Activated CD4-positive, CD25-positive, alpha-beta regulatory T cell treated with anti-CD3 and anti-CD28 coated beads, Interleukin-2, amount 50 U/mL, for 72 hours (primary cell): ENCODE results near the gene OR13A1.
"Not testable (repeated sequence)": the region's sequence is repeated elsewhere in the genome, so short reads cannot be mapped to it uniquely, and the experiment has no call there.

ENCODE experiments used
- DNase-seq: peaks from one replicate; pipeline ENCODE4 v3.0.0; 2021

Gene OR13A1

GRCh38 chr10:45280113-45280760 lies 35.2 kb downstream of the OR13A1 start:
- DNase-seq, result no peak

DNA sequence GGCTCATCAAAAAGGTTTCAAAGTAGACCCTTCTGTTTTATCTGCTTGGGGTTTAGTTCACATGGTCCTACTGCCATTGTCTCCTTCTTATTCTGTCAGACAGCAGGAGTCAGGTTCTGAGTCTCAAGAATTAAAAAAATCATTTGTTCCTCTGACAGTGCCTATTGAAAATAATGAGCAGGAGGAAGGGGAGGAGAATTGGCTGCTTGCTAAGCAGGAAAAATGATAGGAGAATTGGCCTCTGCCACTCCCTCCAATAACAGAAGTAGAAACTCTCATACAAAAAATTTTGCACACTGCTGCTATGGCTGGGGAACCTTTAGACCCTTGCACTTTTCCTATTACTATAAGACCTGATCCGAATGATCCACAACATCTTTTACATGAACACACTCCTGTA lies 35.7 kb downstream of the OR13A1 start:
- DNase-seq, result no peak

- DNase-seq, result no peak
Observed at GRCh38 chr10:45278860-45279498, 36.4 kb downstream of the OR13A1 start.

GRCh38 chr10:45276146-45276545 lies 39.3 kb downstream of the OR13A1 start:
- DNase-seq, result not testable (repeated sequence)

DNA sequence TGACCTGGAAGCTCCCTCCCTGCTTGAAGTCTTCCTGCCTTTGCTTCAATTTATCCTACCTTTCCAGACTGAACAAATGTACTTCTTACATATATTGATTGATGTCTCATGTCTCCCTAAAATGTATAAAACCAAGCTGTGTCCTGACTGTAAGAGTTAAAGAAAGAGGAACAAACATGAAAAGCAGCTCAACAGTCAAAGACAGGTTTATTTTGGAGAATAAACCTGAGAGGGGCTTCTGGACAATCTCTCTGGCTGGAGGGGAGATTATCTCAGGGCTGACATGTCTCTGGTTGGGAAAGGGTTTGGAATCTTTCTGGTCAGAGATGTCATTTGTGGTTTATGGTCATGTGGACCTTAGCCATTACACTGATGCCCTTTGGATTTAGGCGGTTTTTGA lies 41.0 kb downstream of the OR13A1 start:
- no peak for DNase-seq

GRCh38 chr10:45267777-45268176 lies 47.6 kb downstream of the OR13A1 start:
- not testable (repeated sequence) for DNase-seq

- DNase-seq, result no peak
Observed at GRCh38 chr10:45265996-45266395, 49.4 kb downstream of the OR13A1 start.

GRCh38 chr10:45261946-45262345 lies 53.5 kb downstream of the OR13A1 start:
- no peak for DNase-seq

DNA sequence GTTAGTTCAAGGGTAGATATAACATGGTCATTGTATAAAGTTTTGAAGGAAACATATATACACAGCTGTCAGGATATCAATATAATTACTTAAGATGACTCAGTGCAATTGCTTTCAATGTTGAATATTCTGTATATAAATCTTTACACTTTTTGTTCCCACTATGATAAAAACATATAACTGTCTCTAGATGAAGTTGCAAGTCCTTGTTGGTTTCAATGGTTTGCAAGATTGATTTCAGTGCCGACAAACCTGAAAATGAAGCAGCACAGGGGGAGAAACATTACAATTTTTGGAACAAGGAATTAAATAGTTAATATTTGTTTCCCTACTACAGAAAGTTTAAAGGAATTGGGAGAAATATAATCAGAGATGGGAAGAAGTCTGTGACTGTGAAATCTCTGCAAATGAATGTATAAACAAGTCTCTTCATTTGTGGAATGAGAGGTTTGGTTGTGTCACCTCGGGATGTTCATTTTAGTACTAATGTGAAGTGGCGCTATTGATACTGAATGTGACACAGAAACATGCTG lies 54.1 kb downstream of the OR13A1 start:
- no peak for DNase-seq

DNA sequence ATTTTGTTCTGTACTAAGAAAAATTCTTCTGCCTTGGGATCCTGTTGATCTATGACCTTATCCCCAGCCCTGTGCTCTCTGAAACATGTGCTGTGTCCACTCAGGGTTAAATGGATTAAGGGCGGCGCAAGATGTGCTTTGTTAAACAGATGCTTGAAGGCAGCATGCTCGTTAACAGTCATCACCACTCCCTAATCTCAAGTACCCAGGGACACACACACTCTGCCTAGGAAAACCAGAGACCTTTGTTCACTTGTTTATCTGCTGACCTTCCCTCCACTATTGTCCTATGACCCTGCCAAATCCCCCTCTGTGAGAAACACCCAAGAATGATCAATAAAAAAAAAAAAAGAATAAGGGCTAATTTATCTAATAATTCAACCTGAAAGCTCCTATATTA lies 54.8 kb downstream of the OR13A1 start:
- DNase-seq, result not testable (repeated sequence)

DNA sequence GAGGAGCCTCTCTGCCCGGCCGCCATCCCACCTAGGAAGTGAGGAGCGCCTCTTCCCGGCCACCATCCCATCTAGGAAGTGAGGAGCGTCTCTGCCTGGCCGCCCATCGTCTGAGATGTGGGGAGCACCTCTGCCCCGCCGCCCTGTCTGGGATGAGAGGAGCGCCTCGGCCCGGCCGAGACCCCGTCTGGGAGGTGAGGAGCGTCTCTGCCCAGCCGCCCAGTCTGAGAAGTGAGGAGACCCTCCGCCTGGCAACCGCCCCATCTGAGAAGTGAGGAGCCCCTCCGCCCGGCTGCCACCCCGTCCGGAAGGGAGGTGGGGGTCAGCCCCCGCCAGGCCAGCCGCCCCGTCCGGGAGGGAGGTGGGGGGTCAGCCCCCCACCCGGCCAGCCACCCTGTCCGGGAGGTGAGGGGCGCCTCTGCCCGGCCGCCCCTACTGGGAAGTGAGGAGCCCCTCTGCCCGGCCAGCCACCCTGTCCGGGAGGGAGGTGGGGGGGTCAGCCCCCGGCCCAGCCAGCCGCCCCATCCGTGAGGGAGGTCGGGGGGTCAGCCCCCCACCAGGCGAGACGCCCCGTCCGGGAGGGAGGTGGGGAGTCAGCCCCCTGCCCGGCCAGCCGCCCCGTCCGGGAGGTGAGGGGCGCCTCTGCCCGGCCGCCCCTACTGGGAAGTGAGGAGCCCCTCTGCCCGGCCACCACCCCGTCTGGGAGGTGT lies 55.5 kb downstream of the OR13A1 start:
- DNase-seq, result not testable (repeated sequence)

DNA sequence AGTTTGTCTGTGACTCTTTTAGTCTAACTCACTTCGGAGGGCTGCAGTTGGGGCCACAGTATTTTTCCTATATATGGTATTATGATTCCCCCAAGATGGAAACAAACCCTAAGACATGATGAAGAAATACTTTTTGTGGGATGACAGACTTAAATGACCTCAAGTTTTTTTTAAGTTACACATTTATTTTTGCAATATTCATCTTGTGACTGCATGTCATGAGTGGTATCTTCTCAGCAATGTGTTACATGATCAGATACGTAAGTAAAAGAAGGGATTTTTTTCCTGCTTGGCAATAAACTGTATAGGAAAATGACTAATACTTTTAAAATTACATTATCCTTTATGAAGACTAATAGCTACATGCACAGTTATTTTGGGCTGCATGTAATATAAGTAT lies 57.8 kb downstream of the OR13A1 start:
- DNase-seq, result no peak

DNA sequence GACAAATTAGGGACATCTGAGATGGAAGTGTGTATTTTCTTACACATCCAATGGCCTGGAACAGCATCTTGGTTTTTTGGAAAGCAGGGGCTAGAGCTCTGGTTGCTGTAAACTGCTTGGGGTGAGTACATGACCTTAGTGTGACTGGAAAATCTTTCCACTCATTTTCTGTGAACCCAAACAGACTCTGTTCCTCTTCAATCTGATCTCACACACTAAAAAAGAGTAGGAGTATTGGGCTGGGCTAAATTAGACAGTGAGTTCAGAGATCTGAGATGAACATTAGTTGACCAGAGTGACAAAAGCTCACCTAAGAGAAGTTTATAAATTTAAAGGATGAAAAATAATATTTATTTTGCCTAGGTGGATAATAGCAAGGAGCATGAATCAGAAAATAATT lies 59.2 kb downstream of the OR13A1 start:
- DNase-seq, result no peak

DNA sequence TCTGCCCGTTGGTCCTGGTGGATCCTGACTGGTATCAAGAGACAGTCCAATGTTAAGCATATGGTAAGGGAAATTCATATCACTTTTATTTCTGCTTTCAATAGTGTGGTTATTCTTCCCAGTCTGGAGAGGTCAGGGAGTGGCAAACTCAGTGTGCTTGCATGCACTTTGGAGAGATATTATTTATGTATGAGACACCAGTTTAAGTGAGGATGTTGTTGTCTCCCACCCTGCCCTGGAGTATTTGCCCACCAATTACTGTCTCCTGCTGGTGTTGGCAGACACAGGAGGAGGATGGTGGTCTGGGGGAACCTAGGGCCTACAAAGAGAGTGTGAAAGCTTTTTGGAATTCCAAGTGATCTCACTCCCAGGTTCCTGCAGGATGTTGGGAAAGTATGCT lies 59.7 kb downstream of the OR13A1 start:
- DNase-seq, result no peak

- DNase-seq, result no peak
Observed at GRCh38 chr10:45254892-45255291, 60.5 kb downstream of the OR13A1 start.

DNA sequence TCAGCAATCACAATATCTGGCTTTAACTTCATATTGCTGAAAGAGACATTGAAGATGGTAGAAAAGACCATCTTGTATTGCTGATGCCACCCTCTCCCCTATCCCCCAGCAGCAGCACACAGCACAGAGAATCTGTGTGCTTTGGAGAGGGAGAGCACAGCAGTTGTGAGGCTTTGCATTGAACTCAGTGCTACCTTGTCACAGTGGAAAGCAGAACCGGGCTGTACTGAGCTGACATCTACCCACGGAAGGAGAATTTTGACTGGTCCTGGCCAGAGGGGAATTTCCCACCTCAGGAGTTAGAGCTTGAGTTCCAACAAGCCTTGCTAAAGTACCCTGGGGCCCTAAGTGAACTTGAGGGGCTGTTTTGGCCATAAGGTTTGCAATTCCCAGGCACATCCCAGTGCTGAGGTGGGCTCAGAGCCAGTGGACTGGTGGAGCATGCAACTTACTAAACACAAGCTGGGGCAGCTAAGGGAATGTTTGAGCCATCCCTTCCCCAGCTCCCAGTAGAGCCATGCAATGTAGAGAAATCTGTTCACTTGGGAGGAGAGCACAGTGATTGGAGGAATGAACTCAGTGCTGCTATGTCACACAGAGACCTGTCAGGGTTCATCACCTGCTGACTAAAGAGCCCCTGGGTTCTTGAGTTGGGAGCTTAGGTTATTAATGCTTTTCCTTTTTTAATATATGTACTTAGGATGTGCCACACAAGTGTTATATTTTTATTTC lies 62.1 kb downstream of the OR13A1 start:
- no peak for DNase-seq
